ENCODE results near the gene SPATA24.
"Not testable (repeated sequence)": the region's sequence is repeated elsewhere in the genome, so short reads cannot be mapped to it uniquely, and the experiment has no call there.

DNA sequence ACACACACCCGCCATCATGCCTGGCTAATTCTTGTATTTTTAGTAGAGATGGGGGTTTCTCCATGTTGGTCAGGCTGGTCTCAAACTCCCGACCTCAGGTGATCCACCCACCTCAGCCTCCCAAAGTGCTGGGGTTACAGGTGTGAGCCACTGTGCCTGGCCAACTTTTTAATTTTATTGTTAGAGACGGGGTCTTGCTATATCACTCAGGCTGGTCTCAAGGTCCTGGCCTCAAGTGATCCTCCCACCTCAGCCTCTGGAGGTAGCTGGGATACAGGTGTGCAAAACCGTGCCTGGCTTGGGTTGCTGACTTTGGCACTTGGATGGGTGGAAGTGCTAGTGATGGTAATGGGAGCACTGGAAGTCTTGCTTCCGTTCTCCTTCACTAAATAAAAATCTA is 5.2 kb upstream of the SPATA24 start:
- TF ChIP-seq, protein P1, sequence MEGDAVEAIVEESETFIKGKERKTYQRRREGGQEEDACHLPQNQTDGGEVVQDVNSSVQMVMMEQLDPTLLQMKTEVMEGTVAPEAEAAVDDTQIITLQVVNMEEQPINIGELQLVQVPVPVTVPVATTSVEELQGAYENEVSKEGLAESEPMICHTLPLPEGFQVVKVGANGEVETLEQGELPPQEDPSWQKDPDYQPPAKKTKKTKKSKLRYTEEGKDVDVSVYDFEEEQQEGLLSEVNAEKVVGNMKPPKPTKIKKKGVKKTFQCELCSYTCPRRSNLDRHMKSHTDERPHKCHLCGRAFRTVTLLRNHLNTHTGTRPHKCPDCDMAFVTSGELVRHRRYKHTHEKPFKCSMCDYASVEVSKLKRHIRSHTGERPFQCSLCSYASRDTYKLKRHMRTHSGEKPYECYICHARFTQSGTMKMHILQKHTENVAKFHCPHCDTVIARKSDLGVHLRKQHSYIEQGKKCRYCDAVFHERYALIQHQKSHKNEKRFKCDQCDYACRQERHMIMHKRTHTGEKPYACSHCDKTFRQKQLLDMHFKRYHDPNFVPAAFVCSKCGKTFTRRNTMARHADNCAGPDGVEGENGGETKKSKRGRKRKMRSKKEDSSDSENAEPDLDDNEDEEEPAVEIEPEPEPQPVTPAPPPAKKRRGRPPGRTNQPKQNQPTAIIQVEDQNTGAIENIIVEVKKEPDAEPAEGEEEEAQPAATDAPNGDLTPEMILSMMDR (IDR thresholded peaks at IDR 0.05 in 8 of 11, conservative IDR thresholded peaks at IDR 0.05 in 3 of 11): not testable (repeated sequence)
- not testable (repeated sequence) for TF ChIP-seq POLR2A, POLR2AphosphoS5 (IDR thresholded peaks at IDR 0.05)
